ENCODE data around the gene NOC4L. TPM values are rescaled to one million over a fixed set of nuclear protein-coding genes. Genes with fewer than 3 reads are reported as not detected.
A peak's percentile ranks its signal among the peaks of the same experiment; 100 is the strongest.
"Not testable (repeated sequence)": the region's sequence is repeated elsewhere in the genome, so short reads cannot be mapped to it uniquely, and the experiment has no call there.

NOC4L gene
- total and polyA plus RNA-seq, 12 donors, result 7.4 to 22.2 (median 9.5) TPM

DNA sequence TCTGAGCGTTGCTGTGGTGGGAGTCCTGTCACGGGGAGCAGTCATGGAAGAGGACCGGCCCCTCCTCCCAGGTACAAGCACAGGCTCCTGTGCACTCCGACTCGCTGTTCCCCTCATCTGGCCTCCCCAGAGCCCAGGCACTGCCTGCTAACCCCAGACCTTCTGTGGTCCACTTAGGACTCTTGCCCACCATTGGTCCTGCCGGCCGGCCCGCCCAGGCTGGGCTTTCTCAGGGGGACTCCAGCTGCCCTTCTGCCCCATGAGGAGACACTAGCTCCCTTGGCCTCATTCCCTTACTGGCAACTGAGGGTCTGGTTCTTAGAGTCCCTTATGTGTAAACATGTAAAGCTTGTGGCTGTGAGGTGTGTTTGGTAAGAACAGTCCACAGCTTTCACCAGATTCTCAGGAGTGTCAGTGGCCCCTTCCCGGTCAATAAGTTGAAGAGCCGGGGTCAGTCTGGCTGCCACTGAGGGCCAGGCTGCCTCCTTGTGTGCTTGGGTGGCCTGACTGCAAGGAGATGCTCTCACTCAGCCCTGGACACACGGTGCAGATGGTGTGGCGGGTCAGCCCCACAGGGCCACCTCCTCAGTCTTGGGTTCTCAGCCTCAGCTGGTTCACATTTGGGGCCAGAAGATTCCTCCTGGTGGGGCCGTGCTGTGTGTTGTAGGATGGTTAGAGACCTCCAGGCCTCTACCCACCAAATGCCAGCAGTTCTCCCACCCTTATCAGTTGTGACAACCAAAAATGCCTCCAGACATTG lies 43.8 kb upstream of the NOC4L start:
- ATAC-seq (peak in 2 of 8 donors; percentile 21 to 33), DNase-seq (no peak)
- TF ChIP-seq, protein P1, sequence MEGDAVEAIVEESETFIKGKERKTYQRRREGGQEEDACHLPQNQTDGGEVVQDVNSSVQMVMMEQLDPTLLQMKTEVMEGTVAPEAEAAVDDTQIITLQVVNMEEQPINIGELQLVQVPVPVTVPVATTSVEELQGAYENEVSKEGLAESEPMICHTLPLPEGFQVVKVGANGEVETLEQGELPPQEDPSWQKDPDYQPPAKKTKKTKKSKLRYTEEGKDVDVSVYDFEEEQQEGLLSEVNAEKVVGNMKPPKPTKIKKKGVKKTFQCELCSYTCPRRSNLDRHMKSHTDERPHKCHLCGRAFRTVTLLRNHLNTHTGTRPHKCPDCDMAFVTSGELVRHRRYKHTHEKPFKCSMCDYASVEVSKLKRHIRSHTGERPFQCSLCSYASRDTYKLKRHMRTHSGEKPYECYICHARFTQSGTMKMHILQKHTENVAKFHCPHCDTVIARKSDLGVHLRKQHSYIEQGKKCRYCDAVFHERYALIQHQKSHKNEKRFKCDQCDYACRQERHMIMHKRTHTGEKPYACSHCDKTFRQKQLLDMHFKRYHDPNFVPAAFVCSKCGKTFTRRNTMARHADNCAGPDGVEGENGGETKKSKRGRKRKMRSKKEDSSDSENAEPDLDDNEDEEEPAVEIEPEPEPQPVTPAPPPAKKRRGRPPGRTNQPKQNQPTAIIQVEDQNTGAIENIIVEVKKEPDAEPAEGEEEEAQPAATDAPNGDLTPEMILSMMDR (IDR thresholded peaks at IDR 0.05), result no peak
- Histone ChIP-seq H3K27ac (no peak overlapping the region), H3K9me3 (no peaks in the 10 kb centered on the region), H3K4me1 (peaks cover 0 to under 1% (median 0%) of the 10 kb centered on the region in 9 donors), H3K27me3 (no peaks in the 10 kb centered on the region), H3K36me3 (peaks cover 0 to 61% (median 0%) of the 10 kb centered on the region in 9 donors), H3K4me3 (no peak overlapping the region)
- intact Hi-C loops (cut with DNase I), result no loop called here
- 94 to 95% methylated on average over 13 of the region's 13 CpGs for WGBS, 2 donors

DNA sequence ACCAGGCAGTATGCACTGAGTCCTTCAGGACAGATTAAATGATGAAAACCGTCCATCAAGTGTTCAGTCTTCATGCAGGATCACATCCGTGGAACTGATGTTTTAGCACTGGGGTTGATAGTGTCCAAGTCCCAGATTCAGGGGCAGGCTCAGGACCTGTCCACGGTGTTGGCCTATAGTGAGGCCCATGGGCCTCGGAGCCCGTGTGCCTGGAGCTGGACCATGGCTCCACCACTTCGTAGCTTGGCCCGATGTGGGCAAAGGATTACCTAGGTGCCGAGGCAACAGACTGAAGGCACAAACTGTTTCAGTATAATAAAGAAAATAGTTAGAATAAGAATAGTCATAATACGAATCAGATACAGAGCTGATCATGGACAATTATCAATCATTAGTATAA lies 42.0 kb upstream of the NOC4L start:
- no peaks in the 10 kb centered on the region for H3K4me1 ChIP-seq
- TF ChIP-seq, protein P1 (IDR thresholded peaks at IDR 0.05), result no peak
- H3K4me3 ChIP-seq, result no peak overlapping the region
- H3K27ac ChIP-seq, result no peak overlapping the region
- DNase-seq (no peak), ATAC-seq (no peak)
- intact Hi-C loops (cut with DNase I), result no loop called here
- WGBS, 2 donors, result 90 to 94% methylated on average over 9 of the region's 9 CpGs
- H3K36me3 ChIP-seq, result peaks cover 0 to 62% (median 0%) of the 10 kb centered on the region in 9 donors
- H3K9me3 ChIP-seq, result no peaks in the 10 kb centered on the region
- no peaks in the 10 kb centered on the region for H3K27me3 ChIP-seq

DNA sequence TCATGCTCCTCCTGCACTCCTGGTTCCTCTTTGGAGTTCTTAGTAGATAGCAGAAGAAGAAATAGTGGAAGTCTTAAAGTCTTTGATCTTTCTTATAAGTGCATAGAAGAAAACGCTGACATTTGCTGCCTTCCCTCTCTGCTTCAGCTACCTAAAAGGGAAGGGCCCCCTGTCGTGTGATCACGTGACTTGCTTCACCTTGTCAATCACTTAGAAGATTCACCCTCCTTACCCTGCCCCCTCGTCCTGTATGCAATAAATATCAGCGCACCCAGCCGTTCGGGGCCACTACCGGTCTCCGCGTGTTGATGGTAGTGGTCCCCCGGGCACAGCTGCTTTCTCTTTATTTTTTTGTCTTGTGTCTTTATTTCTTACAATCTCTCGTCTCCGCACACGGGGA lies 41.2 kb upstream of the NOC4L start:
- H3K9me3 ChIP-seq; H3K4me3 ChIP-seq; intact Hi-C loops (cut with DNase I); DNase-seq; H3K27me3 ChIP-seq; H3K27ac ChIP-seq; H3K4me1 ChIP-seq; ATAC-seq: not testable (repeated sequence)
- H3K36me3 ChIP-seq, result peaks cover 0 to 65% (median 0%) of the 10 kb centered on the region in 9 donors
- 76 to 77% methylated on average over 14 of the region's 14 CpGs for WGBS, 2 donors

DNA sequence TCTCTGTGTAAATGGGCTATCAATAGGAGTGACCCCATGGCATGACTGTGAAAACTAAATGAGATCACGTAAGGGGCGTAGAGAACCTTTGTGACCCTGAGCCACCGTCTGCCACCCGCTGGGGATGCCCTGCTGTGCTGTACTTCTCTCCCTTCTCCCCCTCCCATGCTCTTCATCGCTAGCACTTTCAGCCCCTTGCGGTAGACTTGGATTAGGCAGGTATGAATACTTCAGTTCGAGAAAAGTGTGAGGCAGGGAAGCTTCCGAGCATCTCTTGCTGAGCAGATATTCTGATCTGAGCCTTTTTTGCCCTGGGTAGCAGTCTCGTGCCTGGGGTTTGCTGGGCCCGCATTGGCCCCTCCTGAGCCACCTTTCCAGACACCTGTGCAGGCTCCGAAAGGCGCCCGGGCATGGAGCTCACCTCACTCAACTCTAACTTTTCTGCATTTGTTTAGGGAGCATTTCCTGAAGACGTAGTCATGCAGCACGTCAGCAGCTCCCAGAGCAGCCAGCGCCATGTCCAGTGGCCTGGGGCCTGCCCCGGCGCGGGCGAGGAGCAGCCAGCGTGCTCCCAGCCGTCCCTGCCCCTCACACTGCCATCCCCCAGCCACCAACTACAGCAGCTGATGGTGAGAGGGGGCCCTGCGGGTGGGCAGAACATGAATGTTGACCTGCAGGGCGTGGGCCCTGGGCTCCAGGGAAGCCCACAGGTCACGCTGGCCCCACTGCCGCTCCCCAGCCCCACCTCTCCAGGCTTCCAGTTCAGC lies 40.5 kb upstream of the NOC4L start:
- peaks cover 0 to 65% (median 5%) of the 10 kb centered on the region in 9 donors for H3K36me3 ChIP-seq
- no peaks in the 10 kb centered on the region for H3K4me1 ChIP-seq
- TF ChIP-seq, protein P1 (IDR thresholded peaks at IDR 0.05), result no peak
- H3K27me3 ChIP-seq, result no peaks in the 10 kb centered on the region
- intact Hi-C loops (cut with DNase I), result no loop called here
- no peaks in the 10 kb centered on the region for H3K9me3 ChIP-seq
- WGBS, 2 donors, result 88 to 93% methylated on average over 26 of the region's 26 CpGs
- ATAC-seq (peak in 2 of 8 donors; percentile 7 to 21), DNase-seq (no peak)
- H3K27ac ChIP-seq, result no peak overlapping the region
- no peak overlapping the region for H3K4me3 ChIP-seq
